Superior temporal gyrus (tissue), 1 donor: ENCODE measurements around the gene SRBD1.
A peak's percentile ranks its signal among the peaks of the same experiment; 100 is the strongest.

ENCODE experiments used
- DNase-seq: peaks from one replicate; pipeline ENCODE4 v3.0.0-alpha.2; 2016; ENCODE audit errors: extremely low spot score

SRBD1 gene, protein sequence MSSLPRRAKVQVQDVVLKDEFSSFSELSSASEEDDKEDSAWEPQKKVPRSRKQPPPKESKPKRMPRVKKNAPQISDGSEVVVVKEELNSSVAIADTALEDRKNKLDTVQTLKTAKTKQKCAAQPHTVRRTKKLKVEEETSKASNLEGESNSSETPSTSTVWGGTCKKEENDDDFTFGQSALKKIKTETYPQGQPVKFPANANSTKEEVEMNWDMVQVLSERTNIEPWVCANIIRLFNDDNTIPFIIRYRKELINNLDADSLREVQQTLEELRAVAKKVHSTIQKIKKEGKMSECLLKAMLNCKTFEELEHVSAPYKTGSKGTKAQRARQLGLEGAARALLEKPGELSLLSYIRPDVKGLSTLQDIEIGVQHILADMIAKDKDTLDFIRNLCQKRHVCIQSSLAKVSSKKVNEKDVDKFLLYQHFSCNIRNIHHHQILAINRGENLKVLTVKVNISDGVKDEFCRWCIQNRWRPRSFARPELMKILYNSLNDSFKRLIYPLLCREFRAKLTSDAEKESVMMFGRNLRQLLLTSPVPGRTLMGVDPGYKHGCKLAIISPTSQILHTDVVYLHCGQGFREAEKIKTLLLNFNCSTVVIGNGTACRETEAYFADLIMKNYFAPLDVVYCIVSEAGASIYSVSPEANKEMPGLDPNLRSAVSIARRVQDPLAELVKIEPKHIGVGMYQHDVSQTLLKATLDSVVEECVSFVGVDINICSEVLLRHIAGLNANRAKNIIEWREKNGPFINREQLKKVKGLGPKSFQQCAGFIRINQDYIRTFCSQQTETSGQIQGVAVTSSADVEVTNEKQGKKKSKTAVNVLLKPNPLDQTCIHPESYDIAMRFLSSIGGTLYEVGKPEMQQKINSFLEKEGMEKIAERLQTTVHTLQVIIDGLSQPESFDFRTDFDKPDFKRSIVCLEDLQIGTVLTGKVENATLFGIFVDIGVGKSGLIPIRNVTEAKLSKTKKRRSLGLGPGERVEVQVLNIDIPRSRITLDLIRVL

DNA sequence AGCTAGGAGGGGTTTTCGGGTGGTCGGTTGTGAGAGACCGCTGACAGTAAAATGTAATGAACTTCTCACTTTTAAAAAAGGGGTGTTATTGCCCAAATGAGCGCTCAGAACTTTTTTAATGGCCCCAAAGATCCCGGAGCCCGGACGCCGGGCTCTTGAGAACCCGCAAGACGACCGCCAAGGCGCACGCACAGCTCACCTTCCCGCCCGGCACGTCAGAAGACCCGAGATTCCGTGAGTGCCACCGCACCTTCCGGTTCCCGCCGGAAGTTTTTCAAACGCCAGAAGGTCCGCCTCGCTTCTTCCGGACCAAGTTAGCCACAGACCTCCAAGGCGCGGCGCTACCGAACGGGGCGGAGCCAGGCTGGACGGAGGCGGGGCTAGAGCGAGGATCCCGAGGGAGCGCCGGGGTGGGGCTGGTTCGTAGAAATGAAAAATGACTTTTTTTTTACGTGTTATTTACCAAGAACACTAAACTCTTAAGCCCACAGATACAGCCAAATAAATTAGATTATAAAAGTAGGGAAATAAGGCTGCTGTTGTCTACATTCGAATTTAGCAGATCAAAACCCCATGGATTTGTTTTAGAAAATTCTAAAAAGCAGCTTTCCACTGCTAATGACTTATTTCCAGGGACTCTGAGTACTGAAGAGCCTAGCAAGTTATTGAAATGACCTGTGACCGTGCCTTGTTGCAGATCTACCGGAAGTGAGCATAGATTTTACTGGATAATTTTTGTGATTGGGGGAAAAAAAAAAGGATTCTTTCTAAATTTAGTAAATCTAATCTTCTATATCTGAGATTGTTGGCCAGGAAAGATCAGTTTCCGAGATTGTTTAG lies at the start of gene SRBD1:
Gene SRBD1 (minus strand): TSS at position 248 of the 840 bp plus-strand sequence. CDS start 5,826 bp downstream, outside the sequence.
- DNase-seq = peak; percentile 96

DNA sequence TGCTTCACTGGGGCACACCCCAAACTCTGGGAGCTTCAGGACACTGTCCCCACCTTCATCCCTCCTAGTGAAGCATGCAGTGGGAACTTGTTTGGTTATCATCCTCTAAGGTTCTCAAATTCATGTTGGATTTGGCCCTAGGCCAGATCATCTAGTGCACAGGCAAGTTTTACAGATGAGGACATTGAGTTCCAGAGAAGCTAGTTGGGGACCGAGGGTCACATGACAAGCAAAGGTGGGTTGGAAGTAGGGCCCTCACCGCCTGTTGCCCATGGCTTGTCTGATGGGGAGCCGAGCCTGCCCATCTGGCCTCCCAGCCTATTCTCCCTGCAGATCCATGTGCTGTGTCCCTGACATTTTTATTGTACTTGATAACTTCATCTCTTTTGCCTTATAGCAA lies 43.2 kb upstream of the SRBD1 start:
- DNase-seq = no peak

DNA sequence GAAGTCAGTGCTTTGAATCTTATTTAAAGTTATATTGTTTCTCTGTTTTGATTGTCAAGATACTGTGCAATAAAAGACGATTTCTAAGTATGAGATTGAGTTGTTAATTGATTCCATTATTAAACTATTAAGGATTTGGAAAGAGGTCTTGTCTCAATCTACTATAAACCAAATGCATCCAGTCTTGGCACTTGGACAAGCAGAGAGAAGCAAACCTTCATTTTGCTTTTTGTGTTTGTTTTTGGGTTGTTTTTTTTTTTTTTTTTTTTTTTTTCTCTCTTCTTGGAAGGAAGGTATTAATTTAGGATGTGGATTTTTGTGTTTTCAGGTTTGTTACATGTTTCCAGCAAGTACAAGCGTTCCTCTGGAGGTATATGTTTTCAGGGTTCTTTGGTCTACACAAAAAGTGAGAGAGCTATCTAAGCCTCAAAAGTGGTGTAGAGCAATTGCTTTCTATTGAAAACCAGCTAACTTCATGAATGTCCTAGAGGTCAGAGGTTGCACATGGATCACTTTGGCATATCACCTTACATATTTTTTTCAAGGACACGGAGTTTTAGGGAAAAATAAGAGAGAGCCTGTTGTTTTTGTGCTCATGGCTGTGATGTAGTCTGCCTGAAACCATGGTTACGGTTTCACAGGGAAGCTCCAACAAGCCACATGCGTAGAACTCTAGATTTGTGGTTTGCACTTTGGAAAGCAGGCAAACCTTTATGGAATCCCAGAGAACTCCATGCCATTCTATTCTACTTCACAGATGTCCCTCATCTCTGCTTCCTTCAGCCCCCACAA lies 42.3 kb upstream of the SRBD1 start:
- DNase-seq = no peak

DNA sequence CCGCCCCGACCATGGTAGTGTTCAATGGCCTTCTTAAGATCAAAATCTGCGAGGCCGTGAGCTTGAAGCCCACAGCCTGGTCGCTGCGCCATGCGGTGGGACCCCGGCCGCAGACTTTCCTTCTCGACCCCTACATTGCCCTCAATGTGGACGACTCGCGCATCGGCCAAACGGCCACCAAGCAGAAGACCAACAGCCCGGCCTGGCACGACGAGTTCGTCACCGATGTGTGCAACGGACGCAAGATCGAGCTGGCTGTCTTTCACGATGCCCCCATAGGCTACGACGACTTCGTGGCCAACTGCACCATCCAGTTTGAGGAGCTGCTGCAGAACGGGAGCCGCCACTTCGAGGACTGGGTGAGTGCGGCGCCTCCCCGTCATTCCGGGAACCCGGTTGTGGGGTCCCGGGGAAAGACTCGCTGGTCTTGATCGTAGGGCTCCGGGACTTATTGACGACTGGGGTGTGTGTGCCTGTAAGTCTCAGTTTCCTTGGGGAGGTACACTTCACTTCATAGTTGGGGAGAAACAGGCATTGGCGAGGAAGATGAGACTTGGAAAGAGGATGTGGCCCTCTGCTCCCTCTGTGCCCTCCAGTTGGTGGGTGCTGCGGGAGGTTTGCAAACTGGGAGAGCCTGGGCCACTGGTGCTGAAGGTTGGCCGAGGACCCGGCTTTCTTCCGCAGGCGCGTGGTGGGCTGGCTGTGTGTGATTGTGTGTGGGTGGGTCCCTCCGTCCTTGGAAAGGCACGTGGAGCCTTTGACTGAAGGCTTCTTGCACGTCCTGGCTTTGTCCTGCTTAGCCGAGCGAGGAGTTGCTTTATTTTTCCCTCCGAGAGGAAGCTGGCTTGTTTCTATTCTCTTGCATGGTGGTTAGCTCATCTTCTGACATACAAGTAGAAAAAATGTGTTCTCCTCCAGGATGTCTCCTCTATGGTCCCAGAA lies 41.3 kb upstream of the SRBD1 start:
- no peak for DNase-seq

DNA sequence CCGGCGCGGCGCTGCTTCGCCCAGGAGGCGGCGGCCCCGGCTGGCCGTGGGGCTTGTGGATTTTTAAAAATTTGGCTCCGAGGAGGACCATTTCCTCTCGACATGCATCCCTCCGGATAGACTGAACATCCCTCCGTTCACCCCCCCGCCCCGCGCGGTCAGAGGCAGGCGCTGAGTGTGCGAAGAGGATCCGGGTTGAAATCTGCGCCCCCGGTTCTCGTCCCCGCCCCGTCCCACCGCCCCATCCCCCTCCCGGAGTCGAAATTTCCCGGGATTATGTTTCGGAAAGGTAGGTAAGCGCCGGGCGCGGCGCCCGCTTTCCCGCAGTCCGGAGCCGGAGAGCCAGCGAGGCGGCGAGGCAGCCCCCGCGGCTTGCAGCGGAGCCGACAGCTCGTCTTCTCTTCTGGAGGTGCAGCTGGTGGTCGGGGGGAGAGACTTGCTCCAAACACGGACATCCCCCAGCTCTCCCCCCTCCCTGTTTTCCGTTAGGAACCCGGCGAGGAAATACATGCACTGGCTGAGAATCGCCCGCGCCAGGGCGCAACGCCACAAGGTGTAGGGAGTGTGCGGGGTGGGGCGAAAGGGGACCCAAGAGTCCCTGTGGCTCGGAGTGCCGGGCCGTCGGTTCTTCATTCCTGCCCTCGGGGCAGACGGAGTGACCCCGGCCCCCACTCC lies 40.5 kb upstream of the SRBD1 start, which contains the start of gene PRKCE:
Gene PRKCE (plus strand): TSS at position 261 of the 675 bp plus-strand sequence.
- DNase-seq = no peak

DNA sequence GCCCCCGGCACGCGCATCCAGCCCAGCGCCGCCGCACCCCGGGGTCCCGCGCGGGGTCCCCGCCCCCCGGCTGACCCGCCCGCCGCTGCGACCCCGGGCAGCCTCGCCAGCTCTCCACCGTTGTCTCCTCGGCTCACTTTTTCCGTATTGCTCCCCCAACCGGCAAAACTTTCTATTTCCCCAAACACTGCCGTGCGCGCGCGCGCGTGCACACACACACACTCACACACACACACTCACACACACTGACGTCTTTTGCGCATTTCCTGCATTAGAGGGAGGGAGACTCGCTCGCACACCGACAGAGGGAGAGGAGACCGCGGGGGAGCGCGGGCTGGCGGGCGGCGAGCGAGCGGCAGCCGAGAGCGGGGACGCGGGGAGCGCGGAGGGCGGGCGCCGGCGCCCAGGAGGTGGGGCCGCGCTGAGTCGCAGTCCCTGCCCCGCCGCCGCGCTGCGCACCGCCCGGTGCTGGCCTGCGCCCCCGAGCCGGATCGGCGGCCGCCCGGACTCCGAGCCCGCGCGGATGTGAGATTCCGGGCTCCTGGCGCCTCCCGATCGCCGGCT lies 39.9 kb upstream of the SRBD1 start:
- DNase-seq = peak; percentile 96

DNA sequence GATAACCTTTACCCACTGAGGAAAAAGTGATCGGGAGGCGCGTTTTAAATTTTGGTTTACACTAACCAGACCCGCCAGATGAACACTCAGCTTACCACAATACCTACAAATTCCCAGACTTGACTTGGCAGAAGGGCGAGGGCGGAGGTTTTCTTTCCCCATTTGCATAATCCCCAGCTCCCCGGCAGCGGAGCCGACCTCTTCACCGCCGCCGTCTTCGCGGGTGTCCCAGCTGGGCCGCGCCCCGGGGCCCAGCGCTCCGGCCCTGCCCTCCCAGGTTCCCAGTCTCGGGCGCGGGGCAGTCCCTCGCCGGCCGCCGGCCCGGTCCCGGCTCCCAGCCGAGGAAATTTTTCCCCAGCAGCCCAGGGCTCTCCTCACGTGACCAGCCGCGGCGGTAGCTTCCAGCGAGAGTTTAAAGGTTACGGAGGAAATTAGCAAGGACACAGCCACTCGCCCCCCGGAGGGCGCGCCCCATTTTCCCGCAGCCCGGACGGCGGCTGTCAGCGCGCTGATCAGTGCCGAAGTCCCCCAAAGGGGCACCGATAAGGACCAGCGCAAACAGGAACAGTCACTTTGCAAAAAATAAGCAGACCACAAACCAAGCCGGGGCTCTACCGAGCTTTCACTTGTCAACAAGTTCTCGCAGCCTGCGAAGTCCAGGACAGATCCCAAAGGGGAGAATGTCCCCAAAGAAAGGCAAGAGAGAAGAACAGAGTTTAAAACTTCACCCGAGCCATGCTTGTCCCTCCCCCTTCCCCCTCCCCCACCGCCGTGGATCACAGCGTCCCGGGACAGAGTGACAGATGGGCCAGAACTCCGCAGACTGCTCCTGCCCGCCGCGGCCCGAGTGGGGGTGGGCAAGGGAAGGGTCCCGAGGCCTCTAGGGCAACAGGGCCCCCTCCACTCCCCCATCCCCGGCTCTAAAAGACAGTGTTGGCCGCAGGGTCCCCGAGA lies 39.1 kb upstream of the SRBD1 start:
- DNase-seq = peak; percentile 67

DNA sequence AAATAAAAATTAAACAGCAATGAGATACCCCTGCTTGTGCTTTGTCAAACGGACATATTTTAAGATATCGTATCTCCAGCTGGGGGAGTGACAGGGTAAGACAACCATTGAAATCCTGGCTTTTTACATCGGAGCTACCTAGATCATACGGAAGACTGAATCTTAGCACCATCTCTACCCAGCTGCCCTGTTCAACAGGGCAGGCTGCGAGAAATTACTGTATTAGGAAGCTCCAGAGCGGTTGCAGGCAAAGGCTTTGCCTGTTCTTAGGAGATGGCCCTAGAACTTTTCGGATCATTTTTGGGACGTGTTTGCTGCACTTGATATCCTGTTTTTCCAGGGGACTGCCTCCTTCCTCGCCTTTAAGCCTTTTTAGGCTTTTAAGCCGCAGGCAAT lies 38.4 kb upstream of the SRBD1 start:
- DNase-seq = no peak

DNA sequence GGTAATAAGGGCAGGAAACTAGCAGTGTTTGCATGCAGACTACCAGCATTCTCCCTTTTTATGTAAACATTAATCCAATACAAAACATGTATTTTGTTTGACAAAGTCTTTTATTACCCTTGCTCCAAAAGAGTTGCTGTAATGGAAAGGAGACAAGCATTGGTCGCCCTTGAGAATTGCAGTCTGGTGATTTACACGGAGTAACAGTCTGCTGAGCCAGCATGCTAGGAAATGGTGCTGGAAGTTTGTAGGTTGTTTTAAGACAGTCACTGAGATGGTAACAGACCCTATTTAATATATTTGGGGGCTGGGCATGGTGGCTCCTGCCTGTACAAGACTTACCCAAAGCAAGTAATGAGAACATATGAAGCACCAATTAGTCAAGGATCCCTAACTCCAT lies 37.6 kb upstream of the SRBD1 start:
- DNase-seq = no peak

DNA sequence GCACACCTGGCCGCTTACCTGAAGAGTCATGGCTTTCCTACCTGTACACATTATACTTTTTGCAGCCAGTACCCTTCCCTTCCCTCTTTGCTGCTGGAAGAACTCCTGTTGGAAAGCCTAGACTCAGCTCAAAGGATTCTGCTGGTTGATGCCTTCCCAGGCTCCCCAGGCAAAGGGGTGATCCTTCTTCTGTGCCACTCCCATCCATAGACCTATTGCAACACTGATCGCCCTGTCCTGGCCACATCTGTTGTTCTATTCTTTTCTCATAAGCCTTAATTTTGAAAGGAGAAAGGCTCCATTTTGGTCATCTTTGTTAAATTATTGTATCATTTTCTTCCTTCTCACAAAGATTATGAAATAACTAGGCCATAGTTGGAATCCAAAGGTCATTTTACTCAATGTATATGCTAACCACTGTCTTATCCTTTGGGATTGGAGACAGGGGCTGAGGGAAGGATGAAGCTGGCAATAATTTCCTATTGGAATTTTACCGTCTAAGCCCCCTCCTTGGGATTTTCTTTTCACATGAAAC lies 37.0 kb upstream of the SRBD1 start:
- DNase-seq = no peak

DNA sequence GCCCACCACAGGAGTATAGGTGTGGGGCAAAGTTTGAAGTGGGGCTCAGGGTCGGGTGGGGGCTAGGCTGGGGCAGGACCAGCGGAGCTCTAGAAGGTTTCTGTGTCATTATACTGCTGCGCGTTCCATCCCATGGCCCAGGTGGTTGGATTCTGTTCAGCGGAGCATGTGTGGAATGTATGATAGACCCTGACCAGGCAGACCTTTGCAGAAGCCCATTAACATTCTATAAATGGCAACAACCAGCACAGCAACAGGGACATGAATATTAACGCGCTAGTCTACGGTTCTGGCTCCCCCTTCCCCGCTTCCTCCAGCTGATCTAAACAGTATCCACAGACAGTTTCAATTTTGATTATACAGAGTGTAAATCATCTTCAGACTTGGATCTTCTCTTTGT lies 36.3 kb upstream of the SRBD1 start:
- DNase-seq = no peak

DNA sequence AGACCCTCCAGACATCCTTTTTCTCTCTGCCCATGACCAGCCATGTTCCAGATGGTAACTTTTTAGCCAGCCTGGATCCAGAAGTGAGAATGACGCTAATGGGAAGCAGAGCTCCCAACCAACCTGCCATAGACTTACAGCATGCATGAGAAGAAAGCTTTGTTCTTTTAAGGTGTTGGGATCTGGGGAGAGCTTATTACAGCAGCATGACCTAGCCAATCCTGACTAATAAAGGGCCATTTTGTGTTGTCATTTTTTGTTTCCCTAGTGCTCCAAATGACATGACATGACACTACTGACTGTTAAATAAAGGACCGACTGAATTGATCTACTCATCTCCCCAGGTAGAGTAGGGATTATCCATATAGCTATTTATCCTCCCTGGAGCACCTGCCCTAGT lies 35.2 kb upstream of the SRBD1 start:
- no peak for DNase-seq

DNA sequence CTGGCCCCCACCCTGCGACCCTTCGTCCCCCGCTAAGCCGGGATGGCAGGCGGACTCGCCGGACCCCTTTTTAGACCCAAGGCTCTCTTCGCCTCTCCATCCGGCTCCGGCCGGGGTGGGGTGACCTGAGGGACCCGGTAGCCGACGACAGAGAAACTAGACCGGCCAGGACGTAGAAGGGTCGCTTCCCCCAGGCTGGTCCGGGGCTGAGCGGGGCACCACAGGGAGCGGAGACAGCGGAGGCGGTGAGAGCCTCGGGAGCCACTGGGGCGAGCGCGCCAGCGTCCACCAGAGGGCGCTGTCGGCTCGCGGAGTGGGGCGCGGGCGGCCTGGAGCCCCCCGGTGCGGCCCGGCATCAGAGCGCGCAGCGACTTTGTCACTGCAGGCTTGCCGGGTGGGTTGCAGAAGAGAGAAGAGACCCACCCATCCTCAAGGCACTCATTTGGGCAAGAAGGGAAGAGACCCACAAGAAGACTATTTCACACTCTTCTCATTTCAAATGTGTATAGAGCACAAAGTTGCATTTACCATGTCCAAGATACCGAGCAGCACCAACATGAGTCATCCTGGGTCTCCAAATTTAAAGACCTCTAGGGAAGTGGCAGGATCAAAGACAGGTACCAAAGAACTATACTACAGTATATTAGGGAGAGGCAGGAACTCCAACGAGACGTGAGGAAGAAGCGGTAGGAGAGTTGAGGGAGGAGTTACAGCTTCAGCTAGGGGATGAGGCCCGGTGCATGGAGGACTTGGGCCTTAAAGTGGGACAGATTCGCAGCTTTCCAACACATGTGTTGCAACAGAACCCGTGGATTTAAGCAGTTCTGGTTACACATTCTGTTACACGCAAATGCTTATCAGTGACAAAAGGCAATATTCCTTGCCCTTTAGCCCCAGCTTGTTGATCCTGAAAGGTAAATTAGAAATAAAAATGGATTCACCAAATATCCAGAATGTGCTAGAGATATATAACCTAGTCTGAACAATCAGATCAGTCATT lies 32.8 kb upstream of the SRBD1 start:
- DNase-seq = peak; percentile 81

DNA sequence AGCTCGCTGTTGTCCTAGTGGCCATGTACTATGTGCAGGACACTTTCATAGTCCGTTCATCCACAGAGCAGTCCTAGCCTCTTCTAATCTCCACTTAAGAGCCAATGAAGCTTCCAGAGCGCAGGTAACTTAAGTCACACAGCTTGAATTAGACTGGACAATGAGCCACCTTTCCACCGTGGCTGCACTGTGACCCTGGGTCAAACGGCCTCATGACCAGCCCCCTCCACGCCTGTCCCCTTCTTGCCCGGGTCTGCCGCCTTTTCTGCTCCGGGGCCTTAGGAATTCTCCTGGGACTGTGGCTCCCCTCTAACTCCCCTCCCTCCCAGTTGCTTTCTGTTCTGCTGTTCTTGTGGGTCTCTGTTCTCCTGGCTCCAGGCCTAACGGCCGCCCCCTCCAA lies 32.0 kb upstream of the SRBD1 start:
- DNase-seq = no peak

DNA sequence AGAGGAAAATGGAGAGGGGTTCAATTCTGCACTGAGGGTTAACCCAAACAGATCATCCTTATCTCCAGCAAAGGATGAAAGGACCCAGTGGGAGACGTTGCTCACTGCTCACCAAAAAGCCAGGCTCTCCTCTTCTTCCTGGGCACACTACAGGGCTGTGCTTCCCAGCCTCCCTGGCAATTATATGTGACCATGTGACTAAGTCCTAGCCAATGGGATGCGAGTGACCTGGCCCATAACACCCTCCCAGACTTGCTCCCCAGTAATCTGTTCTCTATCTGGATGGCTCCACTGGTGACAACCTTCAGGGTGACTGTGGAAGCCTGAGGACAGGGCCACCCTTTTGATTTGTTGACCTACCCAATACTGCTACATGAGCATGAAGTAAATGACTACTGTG lies 29.5 kb upstream of the SRBD1 start:
- no peak for DNase-seq

DNA sequence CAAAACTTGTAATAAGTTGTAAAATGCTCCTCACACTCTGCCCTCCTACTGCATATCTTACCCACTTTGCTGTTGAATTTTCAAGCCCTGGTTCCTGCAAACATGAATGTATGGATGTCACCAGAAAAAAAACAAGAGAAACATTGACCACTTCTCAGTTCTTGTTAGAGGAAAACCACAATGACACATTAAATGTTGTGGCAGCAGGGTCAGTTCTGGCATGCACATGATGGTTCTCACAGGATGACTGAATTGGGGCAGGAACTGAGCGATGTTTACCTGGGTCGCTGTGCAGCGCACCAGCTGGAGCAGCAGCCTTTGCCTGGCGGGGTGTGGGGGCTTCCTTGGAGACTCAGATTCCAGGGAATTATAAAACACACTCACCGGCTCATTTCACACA lies 26.4 kb upstream of the SRBD1 start:
- DNase-seq = no peak
